C1 segment of cervical spinal cord (tissue), 14 donors: Measurements from ENCODE around the gene HILPDA.

Experiments
- DNase-seq, 14 donors: peaks; one replicate each; lab custom pipeline; 2025; lab: John Stamatoyannopoulos, UW

Gene HILPDA, protein sequence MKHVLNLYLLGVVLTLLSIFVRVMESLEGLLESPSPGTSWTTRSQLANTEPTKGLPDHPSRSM

DNA sequence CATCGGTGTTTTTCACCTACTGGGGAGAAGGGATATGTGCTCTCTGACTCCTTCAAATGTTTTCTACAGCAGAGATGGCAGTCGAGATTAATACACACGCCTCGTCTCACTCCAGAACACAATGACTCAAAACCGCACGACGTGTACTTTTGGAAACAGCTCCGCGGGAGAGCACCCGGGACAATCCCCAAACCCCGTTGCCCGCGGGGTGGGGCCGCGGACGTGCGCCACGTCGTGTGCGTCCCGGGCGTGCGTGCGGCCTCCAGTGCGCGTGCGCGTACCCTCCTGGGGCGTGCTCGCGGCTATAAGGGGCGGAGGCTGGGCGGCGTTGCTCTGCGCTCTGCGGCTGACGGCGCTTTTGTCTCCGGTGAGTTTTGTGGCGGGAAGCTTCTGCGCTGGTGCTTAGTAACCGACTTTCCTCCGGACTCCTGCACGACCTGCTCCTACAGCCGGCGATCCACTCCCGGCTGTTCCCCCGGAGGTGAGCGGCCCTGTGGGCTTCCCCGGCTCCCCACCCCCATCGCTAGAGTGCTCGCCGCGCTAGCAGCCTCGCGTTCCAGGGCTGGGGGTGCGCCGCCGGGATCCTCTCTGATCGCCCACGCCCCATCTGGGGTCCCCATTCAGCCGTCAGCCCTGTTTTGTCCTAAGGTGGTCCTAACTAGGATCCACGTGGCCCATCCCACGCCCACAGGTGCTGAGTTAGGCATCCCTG, at the start of gene HILPDA:
Gene HILPDA, plus strand, starts transcription at position 336 of the 712 bp plus-strand sequence. CDS start 1,391 bp downstream, outside the sequence.
- peak; percentile 52 to 91 (median 85) for DNase-seq

DNA sequence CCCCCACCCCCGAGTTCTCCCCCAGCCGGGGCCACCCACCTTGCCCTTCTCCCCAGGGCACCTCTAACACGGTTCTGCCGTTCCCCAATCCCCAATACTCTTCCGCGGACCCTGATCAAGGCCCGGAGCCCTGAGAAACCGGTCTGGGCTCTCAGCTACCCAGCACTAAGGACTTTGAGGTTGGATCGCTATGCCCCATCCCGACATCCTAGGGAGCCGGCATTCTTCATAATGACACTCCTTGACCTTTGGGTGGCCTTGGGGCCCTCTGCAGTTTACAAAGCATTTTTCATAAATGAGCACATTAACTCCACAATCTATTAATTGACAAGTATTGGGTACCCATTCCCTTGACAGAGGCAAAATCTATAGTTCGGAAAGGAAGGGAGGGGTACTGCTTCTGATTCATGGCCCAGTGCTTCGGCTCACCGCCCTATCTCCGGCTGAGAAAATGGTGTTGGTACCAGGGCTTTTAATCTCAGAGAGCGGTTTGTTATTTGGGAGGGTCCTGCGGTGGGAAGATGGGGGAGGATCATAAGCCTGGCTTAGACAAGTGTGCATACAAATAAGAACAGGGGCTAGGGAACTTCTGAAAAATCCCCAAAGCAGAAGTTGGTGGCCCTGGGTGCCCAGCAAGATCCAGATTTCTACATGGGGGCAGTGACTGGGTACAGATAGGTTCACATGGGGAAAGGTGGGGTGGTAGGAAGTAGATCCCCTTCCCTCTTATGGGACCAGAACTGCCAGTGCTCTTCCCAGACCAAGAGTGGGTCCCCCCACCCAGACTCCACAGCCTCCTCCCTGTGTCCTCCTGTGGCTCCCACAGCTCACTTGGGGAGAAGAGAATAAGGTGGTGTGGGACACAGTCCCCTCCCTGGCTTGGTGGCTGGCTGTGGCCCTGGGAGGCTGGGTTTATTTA, 49.1 kb upstream of the HILPDA start:
- DNase-seq = no peak

DNA sequence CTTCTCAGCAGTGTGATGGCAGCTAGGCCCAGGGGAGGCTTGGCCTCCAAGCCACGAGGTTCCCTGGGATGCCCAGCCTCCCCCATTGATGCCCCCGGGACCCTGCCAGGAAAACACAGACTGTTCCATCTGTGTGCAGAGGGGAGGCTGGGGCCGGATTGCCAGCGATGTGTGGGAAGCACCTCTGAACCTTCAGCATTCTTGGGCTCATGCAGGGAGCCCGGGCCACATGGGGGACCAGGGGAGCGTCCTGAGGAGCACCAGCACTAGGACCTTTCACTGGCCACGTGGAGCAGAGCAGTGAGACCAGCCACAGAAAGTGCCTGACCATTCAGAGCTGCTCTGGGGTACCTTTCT, 48.5 kb upstream of the HILPDA start:
- peak in 1 of 14 donors; percentile 24 for DNase-seq

DNA sequence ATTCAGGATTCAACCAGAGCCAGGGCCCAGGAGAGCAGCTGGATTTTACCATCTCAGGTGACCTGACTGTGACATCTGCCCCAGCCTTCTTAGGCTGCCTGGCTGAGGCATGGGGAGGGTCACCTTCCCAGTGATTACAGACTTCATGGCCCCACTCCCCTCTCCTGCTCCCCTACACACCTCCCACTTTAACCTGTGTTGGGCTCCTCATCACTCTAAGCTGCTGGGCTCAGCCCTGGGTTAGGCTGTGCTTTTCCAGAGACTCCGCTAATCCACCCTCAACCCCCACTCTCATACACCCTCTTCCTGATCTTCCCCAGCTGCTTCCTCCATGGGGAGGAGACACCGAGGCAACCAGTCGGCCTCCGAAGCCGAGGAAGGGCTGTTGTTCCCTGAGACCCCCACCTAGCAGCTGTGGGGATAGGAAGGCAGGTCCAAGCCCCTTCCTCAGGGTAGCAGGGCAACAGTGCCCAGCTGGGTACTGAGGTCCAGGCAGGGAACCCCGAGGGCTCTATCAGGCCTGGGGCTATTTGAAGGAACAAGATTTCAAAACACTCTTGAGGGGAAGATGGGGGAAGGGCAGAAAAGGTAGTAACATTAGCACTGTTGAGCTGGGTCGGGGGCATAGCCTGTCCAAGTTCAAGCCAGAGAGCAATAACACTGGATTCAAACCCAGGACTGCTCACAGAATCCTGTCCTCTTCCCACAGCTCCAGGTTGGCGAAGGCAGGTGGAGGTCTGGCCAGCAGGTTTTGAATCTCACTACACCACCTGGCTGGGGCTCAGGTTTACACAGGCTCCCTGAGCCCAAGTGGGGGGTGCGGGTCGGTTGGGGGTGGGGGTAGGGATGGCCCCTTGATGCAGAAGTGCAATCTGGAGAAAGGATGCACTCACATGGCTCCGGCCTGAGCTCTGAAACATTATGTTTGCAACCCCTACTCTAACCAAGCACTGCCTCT, 47.6 kb upstream of the HILPDA start:
- no peak for DNase-seq

DNA sequence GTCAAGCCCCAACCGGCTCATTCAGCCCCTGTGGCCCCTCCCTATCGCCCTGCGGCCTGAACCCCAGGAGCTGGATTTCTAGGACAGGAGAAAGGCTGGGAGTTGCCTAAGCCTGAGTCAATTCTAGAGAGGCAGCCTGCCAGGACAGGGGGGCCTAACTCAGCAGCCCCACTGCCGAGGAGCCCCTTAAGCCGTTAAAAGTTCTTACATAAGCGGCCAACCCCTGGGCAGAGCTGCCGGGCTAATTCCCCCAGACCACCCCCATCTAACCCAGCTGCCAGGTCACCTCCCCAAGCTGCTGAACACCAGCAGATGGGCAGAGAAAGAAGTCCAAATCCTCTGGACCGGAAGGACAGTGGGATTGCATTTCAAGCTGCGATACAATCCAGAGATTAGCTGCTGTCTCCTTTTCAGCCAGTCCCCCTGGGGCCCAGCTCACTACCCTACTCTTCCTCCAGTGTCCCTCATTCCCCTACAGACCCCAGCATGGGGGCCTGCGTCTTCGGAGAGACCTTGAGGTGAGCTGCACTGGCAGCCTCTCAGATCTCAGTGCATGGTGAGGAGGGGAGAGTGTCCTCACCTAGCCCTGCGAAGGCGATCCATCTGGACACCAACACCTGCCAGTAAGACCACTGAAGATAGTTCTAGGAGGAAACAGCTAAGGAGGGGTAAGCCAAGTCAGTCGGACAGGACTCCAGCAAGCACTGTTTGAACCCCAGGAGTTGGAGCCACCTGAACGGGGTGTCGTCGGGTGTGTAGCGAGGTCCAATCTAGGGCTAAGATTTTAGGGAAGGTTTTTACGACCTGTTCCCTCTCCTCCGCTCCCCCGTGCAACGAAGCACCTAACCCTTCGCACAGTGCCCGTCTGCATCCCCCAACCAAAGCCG, 46.7 kb upstream of the HILPDA start:
- DNase-seq = peak in 1 of 14 donors; percentile 24

DNA sequence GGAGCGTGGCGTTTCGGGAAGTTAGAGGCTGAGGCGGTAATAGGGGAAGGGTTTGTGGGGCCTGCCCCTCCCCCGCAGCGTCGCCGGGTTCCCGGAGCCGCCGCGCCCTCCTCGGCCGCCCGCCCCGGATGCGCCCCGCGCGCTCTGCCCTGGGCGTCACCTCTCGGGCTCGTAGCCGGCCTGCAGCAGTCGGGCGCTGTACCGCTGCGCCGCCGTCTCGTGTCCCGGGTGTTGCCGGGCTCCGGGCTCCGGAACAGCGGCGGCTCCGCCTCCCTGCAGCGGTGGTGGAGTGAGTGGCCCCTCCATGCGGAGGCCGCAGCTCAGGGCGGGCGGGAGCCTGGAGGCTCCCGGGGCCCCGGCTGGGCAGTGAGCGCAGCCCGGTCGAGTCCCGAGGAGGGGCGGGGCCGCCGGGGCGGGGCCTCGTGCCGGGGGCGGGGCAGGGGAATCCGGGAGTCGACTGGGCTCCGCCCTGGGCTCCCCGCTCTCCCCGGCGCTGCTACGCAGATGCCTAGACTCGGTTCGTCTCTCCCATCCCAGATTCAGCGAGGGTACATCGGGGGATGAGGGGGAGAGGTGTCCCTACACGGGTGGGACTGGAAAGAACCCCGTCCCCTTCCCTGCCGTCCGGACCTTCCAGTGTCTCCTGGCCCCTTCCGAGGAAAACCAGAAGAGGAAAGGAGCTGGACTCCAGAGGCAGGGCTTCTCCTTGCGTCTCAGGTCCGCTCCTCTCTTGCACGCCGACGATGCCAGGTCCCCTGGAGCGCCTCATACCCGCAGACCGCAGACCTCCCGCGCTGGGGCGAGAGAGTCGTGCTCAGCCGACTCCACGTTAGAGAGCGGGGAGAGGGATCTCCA, 45.9 kb upstream of the HILPDA start, which contains the start of gene IMPDH1:
Gene IMPDH1, minus strand, starts transcription at position 387 of the 855 bp plus-strand sequence. Its CDS starts 81 bp downstream, at position 306.
- DNase-seq = peak in 13 of 14 donors; percentile 47 to 82 (median 68)

DNA sequence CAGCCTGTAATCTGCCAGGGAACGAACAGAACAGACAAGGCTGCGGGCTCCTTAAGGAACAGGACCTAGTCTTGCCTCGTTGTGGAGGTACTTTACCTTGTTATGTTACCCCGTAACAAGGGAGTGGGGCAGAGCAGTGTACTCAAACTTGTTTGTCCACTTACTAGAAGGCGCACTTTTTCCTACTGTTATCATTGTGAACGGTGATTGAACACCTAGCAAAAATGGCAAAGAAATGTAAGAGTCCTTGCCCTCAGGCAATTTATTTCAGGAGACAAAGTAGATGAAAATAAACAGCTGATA, 45.3 kb upstream of the HILPDA start:
- DNase-seq = no peak

DNA sequence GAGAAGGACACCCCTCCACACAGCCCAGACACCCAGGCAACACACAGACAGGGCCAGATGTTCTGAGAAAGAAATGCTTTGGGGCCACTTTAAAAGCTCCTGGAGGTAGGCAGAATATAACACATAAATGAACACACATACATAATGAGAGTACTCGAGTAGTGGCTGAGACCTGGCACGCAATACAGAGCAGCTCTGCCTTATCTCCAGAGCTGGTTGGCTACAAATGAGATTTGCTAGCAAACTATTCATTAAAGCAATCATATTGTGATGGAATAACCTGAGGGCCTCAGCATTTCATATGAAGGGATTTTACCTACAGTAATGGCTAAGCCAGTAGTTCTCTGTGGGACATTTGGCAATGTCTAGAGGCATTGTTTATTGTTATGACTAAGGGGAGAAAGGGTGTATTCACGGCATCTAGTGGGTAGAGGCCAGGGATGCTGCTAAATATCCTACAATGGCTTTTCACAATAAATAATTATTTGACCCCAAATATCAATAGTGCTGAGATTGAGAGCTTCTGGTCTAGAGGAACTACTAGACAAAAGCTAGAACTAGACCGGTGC, 40.4 kb upstream of the HILPDA start:
- no peak for DNase-seq

DNA sequence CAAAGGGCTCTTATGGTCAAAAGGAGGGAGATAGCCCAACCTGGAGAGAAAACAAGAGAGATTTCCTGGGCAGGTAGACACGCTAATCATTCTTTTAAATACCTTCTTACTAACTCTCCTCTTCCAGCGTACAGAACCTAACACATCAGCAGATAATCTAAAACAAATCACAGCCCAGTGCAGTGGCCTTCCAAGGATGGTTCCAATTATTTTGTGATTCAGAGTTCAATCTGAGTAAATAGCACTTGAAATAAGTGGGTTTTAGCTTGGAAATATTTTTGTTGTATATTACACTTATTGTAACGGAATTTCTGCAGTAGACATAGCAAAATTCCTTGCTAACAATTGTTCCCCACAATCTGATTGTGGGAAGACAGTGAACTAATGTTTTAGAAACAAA, 38.6 kb upstream of the HILPDA start:
- DNase-seq = no peak

DNA sequence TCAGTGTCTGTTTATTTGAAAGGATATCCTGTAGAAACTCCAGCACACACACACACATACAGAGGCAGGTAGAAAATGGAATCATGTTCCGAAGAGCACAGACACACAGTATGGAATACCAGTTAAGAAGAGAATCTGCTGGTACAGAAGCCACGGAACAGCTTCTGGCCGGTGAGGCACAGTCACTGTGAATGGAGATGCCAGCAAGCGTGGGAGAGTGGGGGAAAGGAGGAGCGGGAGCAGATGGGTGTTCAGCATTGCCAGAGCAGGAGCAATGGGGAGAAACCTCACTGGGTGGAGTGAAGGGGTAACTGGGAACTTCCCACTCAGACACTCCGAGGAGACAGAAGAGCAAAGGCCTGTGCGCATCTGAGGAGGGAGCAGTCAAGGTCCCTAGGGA, 36.4 kb upstream of the HILPDA start:
- DNase-seq = no peak

DNA sequence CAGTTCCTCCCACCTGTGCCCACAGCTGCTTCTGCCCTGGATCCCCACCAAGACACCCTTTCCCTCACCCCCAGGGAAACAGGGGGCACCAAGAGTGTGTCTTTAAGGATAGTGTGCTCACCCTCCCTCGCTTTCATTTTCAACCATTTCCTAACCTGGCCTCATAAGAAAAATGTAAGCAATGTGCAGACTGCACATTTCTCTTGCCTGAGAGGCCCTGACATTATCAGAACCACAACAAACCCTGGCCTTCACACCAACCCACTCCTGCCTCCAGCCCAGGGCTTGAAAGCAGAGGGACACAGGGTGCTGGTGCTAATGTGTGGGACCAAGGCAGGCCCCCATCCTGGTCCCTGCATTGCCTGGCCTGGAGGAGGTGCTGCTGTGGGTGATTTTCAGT, 34.9 kb upstream of the HILPDA start:
- DNase-seq = no peak

DNA sequence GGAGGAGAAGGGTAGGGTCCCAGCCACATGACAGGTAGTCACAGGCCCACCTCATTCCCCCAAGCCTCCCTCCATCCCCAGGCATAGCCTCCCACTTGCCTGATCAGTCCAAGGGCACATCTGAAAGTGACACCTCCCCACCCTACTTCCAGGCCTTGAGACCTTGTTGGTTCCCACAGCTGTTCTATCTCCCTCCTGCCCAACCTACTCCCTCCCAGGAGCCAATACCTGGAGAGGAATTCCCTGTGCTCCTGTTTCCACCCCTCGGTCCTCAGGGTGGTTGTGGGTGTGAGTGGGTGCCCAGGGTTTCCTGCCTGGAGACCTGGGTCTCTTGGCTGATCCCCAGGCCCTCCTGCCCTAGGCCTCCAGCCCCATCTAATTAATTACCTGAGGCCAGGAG, 34.3 kb upstream of the HILPDA start:
- DNase-seq = no peak

DNA sequence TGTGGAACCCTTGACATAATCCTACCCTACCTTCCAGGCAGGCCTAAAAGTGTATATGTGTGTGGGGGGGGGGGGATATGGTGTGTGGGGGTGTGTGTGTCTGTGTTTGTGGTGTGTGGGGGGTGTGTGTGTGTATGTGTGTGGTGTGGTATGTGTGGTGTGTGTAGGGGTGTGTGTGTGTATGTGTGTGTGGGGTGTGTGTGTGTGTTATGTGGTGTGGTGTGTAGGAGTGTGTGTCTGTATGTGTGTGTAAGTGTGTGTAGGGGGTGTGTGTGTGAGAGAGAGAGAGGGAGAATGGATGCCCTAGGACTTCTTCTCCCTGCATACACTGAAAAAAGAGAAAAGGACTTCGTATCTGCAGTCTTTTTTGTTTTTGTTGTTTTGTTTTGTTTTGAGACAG, 33.6 kb upstream of the HILPDA start:
- no peak for DNase-seq

DNA sequence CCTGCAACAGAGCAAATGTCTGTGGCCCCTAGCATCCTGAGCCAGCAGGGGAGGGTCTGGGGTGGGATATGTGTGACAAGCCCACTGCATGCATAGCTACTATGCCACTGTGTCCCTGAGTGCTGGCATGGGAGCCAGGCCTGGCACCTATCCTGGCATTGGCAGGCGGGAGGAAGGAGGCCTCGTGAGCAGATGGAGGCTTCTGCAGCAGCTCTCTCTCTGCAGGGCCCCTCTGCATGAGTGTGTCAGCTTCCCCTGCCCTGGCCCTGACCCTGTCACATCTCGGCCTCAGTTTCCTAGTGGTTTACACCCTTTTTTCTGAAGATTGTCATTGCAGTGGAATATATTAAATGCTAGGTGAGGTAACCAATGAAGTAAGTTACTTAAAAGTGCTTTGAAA, 32.8 kb upstream of the HILPDA start:
- peak in 6 of 14 donors; percentile 24 to 93 (median 33) for DNase-seq

DNA sequence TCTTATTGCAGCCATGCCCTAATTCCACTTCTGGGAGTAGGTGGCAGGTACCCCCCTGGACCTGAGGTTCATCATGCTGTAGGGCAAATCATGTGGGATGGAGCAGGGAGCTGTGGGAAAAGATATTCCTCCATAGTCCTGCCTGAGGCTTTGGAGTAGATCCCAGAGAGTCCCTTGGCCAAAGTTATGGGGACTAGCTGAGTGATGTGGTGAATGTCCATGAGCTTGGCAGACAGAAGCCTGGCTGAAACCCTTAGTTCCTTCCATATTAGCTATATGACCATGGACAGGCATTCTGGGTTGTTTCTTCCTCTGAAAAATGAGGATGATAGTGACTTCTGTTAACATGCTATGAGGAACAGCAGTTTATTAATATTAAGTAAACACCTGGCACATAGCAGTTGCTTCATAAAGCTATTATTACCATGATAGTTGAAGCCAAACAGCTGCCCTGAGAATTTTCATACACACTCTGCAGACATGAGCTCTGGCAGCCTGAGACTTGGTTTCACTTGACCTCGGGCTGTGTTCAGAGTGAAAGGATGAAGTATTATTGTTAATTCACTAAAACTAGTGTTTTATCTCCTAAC, 30.9 kb upstream of the HILPDA start:
- DNase-seq = no peak

DNA sequence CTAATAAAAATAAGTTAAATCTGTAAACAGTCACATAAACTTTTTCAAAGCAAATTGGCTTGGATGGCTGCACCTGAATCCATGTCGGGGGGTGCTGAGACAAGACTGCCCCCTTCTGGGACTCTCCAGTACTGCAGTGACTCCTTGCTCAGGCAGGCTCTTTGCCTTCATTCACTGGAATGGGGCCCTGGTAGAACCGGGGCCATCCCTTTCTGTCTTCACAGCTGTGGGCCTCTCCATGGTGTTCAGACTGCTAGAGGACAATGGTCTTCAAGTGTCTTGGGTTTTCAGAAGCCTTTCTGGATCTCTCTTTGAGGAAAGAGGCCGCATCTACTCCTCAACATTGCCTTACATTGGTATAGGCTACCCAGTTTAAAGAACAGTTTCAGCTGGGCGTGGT, 29.8 kb upstream of the HILPDA start:
- DNase-seq = peak in 9 of 14 donors; percentile 19 to 58 (median 35)

DNA sequence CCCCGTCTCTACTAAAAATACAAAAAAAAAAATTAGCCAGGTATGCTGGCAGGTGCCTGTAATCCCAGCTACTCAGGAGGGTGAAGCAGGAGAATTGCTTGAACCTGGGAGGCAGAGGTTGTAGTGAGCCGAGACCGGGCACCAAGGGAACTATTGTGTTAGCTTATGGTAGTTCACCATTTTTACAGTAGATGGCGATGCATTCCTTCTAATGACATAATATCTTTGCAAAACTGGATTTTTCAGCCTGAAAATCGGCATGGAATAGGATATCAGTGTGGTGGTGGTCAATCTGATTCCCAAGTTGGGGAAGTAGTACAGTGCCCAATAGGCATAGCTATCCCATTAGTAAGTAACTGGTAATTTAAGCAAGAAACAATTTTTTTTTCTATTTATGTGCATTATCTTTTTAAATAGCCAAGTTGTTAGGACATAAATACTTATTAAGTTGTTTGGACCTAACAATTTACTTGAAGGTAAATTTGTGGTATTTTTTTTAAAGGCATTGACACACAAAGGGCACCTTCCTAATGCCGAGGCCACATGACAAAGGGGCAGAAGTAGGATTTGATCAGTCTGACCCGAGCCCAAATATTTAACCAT, 28.3 kb upstream of the HILPDA start:
- peak in 1 of 14 donors; percentile 16 for DNase-seq

DNA sequence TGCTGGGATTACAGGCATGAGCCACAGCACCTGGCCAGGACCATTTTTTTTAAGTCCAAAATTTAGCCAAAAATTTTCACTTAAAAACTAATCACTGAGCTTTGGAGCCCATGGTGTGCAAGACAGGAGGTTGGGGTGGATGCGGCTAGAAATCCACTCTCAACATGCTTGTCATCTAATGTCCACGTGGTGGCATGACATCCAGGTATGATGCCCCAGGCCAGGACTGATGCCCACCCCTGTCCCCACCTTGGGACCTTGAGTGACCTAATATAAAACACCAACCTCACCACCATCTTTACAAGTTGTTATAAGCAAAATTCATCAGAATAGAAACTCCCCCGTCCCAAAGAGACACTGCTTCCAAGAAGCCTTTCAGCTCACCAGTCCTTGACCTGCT, 25.5 kb upstream of the HILPDA start:
- DNase-seq = no peak
